Measurements from ENCODE around the gene PADI6.

Gene PADI6

GRCh38 chr1:17412093-17412870 is 40.3 kb downstream of the PADI6 start:
- DNase-seq (ENCODE audit: low read depth): no peak
- H3K4me3 ChIP-seq (ENCODE audit: low read depth, low read length): no peak overlapping the region
- TF ChIP-seq, protein P1, sequence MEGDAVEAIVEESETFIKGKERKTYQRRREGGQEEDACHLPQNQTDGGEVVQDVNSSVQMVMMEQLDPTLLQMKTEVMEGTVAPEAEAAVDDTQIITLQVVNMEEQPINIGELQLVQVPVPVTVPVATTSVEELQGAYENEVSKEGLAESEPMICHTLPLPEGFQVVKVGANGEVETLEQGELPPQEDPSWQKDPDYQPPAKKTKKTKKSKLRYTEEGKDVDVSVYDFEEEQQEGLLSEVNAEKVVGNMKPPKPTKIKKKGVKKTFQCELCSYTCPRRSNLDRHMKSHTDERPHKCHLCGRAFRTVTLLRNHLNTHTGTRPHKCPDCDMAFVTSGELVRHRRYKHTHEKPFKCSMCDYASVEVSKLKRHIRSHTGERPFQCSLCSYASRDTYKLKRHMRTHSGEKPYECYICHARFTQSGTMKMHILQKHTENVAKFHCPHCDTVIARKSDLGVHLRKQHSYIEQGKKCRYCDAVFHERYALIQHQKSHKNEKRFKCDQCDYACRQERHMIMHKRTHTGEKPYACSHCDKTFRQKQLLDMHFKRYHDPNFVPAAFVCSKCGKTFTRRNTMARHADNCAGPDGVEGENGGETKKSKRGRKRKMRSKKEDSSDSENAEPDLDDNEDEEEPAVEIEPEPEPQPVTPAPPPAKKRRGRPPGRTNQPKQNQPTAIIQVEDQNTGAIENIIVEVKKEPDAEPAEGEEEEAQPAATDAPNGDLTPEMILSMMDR (IDR thresholded peaks at IDR 0.05; ENCODE audit: control insufficient read depth, extremely low read depth, insufficient read depth): no peak

GRCh38 chr1:17414022-17414421 is 42.0 kb downstream of the PADI6 start:
- TF ChIP-seq, protein P1 (IDR thresholded peaks at IDR 0.05; ENCODE audit: control insufficient read depth, extremely low read depth, insufficient read depth): no peak
- no peak overlapping the region for H3K4me3 ChIP-seq (ENCODE audit: low read depth, low read length)
- DNase-seq (ENCODE audit: low read depth): no peak

DNA sequence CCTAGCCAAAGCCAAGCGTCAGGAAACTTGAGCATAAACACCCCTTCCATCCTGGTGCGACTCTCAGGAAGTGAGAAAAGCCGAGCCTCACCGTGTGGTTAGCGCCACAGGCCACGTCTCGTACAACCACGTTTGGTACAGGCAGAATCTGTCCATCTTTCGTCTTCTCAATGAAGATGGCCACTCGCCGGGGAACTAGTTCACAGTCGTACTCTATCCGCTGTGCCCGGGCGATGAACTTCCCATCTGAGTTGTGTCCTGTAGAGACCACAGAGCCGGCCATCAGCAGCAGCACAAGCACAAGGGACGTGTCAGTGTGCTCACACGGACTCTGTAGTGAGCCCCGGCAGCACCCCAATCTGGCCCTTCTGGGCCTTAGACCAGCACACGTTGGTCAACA is 44.4 kb downstream of the PADI6 start:
- TF ChIP-seq, protein P1 (IDR thresholded peaks at IDR 0.05; ENCODE audit: control insufficient read depth, extremely low read depth, insufficient read depth): no peak
- DNase-seq (ENCODE audit: low read depth): no peak
- H3K4me3 ChIP-seq (ENCODE audit: low read depth, low read length): no peak overlapping the region

DNA sequence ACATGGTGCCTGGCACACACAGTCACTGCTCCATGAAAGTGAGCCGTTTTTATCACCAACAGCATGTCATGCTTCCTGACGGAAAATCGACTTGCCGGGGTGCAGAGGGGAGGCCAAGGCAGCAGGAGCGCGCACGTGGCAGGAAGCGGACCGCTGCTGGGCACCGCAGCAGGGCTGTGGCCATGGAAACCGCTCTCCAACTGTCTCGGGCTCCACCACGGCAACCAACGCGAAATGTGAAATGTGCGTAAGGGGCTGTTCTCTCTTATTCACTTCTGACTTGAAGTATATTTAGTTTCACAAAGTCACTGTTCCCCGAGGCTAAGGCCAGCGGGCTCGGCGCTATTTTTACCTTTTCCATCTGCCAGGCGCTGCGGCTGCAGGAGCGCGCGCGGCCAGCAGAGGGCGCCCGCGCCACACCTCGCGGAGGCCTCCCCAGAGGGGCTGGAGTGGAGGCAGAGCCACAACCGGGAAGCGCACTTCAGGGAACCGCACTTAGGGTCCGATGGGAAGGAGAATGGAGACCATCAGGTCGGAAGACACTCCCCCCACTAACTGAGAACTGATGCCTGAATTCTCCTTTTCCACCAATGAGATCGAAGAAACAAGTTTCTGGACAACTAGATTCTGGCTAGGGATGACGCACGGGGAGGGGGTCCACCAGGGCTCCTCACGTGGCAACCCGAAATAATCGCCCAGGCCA is 47.8 kb downstream of the PADI6 start:
- no peak overlapping the region for H3K4me3 ChIP-seq (ENCODE audit: low read depth, low read length)
- TF ChIP-seq, protein P1 (IDR thresholded peaks at IDR 0.05; ENCODE audit: control insufficient read depth, extremely low read depth, insufficient read depth): peak; percentile 30; the same call in 1 of the 2 replicates
- no peak for DNase-seq (ENCODE audit: low read depth)

DNA sequence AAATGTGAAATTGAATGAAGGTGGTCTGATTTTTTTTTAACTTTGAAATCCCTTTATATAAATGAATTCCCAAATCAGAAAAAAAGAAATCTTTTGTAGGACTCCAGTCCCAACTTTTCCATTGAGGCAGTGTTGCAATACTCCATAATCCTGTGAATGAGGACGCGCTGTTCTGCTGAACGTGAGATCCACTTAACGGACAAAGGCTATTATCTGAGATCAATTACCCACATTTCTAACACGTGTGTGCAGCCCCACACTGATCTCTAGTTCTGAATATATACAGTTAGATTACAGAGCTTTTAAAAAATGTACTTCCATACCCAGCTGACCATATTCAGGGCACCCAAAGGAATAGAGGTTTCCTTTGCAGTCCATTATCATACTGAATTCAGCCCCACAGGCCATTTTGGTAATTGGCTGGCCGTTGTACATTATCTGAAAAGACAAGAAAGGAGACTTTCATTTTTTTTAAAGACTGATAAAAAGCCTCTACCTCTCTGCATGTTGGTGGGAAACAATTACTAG is 48.5 kb downstream of the PADI6 start:
- H3K4me3 ChIP-seq (ENCODE audit: low read depth, low read length): no peak overlapping the region
- TF ChIP-seq, protein P1 (IDR thresholded peaks at IDR 0.05; ENCODE audit: control insufficient read depth, extremely low read depth, insufficient read depth): no peak
- DNase-seq (ENCODE audit: low read depth): no peak

GRCh38 chr1:17422461-17422860 is 50.5 kb downstream of the PADI6 start:
- H3K4me3 ChIP-seq (ENCODE audit: low read depth, low read length): no peak overlapping the region
- no peak for DNase-seq (ENCODE audit: low read depth)
- TF ChIP-seq, protein P1 (IDR thresholded peaks at IDR 0.05; ENCODE audit: control insufficient read depth, extremely low read depth, insufficient read depth): no peak

Data from LNCaP clone FGC (cell line).